A673 (cell line): ENCODE results near the gene MED27. TPM values are rescaled to one million over a fixed set of nuclear protein-coding genes. Genes with fewer than 3 reads are reported as not detected.

Experiments
- BruUV-seq: library from RNA; stranded (reverse); fragments of 400-500 nt; replicated peaks from 2 replicates; lab custom pipeline; 2021; lab: Mats Ljungman, UMichigan
- CTCF ChIA-PET: fragments of 300-600 bp; sonication (Branson Sonifier 250); formaldehyde crosslinking; loops from one replicate; lab custom pipeline; 2022; ENCODE audit warnings: antibody characterized with exemption; lab: Charles Lee
- POLR2A ChIA-PET: fragments of 300-600 bp; sonication (Branson Sonifier 250); formaldehyde crosslinking; loops from one replicate; lab custom pipeline; 2022; ENCODE audit warnings: antibody characterized with exemption; ENCODE audit not compliant: low non-redundant PET; lab: Charles Lee
- DNase-seq: peaks from one replicate; pipeline ENCODE4 v3.0.0-alpha.2; 2015; ENCODE audit warnings: low spot score
- H3K27ac ChIP-seq: fragments of 200-600 bp; sonication (generic); 2 replicates; pipeline ENCODE4 v1.5.1; 2016; ENCODE audit warnings: mixed run types, low read depth, mild to moderate bottlenecking, mixed read lengths, antibody characterized with exemption, low read length; ENCODE audit not compliant: poor library complexity, severe bottlenecking
- H3K27me3 ChIP-seq: fragments of 200-600 bp; sonication (generic); replicated peaks from 2 replicates; pipeline ENCODE4 v1.6.1; 2017; ENCODE audit warnings: mixed run types, low read depth, mild to moderate bottlenecking, mixed read lengths, antibody characterized with exemption, low read length; ENCODE audit not compliant: insufficient read depth, poor library complexity
- H3K36me3 ChIP-seq: fragments of 200-600 bp; sonication (generic); 2 replicates; pipeline ENCODE4 v1.6.1; 2016; ENCODE audit warnings: mixed run types, mild to moderate bottlenecking, mixed read lengths, antibody characterized with exemption, low read length; ENCODE audit not compliant: insufficient read depth, poor library complexity, severe bottlenecking
- H3K4me1 ChIP-seq: fragments of 200-600 bp; sonication (generic); 2 replicates; pipeline ENCODE4 v1.6.1; 2017; ENCODE audit warnings: mixed run types, mild to moderate bottlenecking, mixed read lengths, antibody characterized with exemption, low read length; ENCODE audit not compliant: insufficient read depth, poor library complexity, severe bottlenecking
- H3K4me3 ChIP-seq: fragments of 200-600 bp; sonication (generic); 2 replicates; pipeline ENCODE4 v1.5.1; 2016; ENCODE audit warnings: low read depth, mixed run types, mild to moderate bottlenecking, mixed read lengths, low read length; ENCODE audit not compliant: poor library complexity, severe bottlenecking
- H3K9me3 ChIP-seq: fragments of 200-600 bp; sonication (generic); 2 replicates; pipeline ENCODE4 v1.6.1; 2016; ENCODE audit warnings: mixed run types, low read depth, mild to moderate bottlenecking, mixed read lengths, antibody characterized with exemption, low read length; ENCODE audit not compliant: poor library complexity, severe bottlenecking
- CTCF ChIP-seq: fragments of 300-800, 200-600 bp; sonication (generic); conservative IDR thresholded peaks from 2 replicates; pipeline ENCODE4 v1.5.1; 2017; ENCODE audit warnings: low read depth, mild to moderate bottlenecking, antibody characterized with exemption, low read length, moderate library complexity, mixed read lengths
- EZH2 ChIP-seq: fragments of 200-600 bp; sonication (generic); IDR thresholded peaks from 2 replicates; pipeline ENCODE4 v1.6.1; 2017; ENCODE audit warnings: borderline replicate concordance, low read depth, mild to moderate bottlenecking, mixed read lengths, antibody characterized with exemption, low read length; ENCODE audit not compliant: poor library complexity, severe bottlenecking
- intact Hi-C: fragments of 100-400 bp; cut with micrococcal nuclease; formaldehyde crosslinking; loops from one replicate; pipeline ENCODE4 v1.10.0; 2022; ENCODE audit not compliant: unreplicated experiment
- total RNA-seq: library from RNA; stranded (reverse); gene quantifications from 2 replicates; pipeline ENCODE4 v1.2.3, GENCODE V29; 2021

Gene MED27
- total RNA-seq, 1 experiment from 2014 or later, result 45.4 TPM

- Histone ChIP-seq H3K9me3 (no peaks in the 10 kb centered on the region), H3K27ac (no peak overlapping the region), H3K4me1 (no peaks in the 10 kb centered on the region), H3K27me3 (peaks cover 59% of the 10 kb centered on the region), H3K36me3 (no peaks in the 10 kb centered on the region), H3K4me3 (no peak overlapping the region)
- no TSS peak for BruUV-seq
- TF ChIP-seq CTCF (no peak), EZH2 (no peak)
- DNase-seq, result no peak
- ChIA-PET POLR2A (no interaction called here), CTCF (no interaction called here)
- intact Hi-C loops, result no loop called here
Observed at GRCh38 chr9:132124800-132125199, 45.1 kb upstream of the MED27 start.

- no peak for TF ChIP-seq EZH2
- BruUV-seq, result no TSS peak
- ChIA-PET POLR2A (no interaction called here), CTCF (no interaction called here)
- DNase-seq, result no peak
- intact Hi-C loops, result no loop called here
- H3K36me3 ChIP-seq, result no peaks in the 10 kb centered on the region
- H3K4me1 ChIP-seq, result no peaks in the 10 kb centered on the region
- no peaks in the 10 kb centered on the region for H3K9me3 ChIP-seq
- peaks cover 75% of the 10 kb centered on the region for H3K27me3 ChIP-seq
- H3K27ac ChIP-seq, result no peak overlapping the region
- no peak overlapping the region for H3K4me3 ChIP-seq
Observed at GRCh38 chr9:132121021-132121420, 41.4 kb upstream of the MED27 start.

GRCh38 chr9:132117694-132118093 is 38.0 kb upstream of the MED27 start:
- Histone ChIP-seq H3K4me1 (no peaks in the 10 kb centered on the region), H3K9me3 (no peaks in the 10 kb centered on the region), H3K27ac (no peak overlapping the region), H3K27me3 (peaks cover 65% of the 10 kb centered on the region), H3K4me3 (no peak overlapping the region), H3K36me3 (no peaks in the 10 kb centered on the region)
- POLR2A ChIA-PET, result no interaction called here
- BruUV-seq, result no TSS peak
- no peak for DNase-seq
- CTCF ChIA-PET, result no interaction called here
- no peak for TF ChIP-seq CTCF
- no peak for TF ChIP-seq EZH2
- intact Hi-C loops, result no loop called here

- no TSS peak for BruUV-seq
Observed at GRCh38 chr9:132116583-132116982, 36.9 kb upstream of the MED27 start.

More at GRCh38 chr9:132116583-132116982, 36.9 kb upstream of the MED27 start:
- no peak overlapping the region for H3K4me3 ChIP-seq
- ChIA-PET POLR2A (no interaction called here), CTCF (no interaction called here)
- no peaks in the 10 kb centered on the region for H3K4me1 ChIP-seq
- no peaks in the 10 kb centered on the region for H3K36me3 ChIP-seq
- no peaks in the 10 kb centered on the region for H3K9me3 ChIP-seq
- TF ChIP-seq CTCF, result no peak
- TF ChIP-seq EZH2, result no peak
- intact Hi-C loops, result no loop called here
- peaks cover 65% of the 10 kb centered on the region for H3K27me3 ChIP-seq
- no peak overlapping the region for H3K27ac ChIP-seq
- no peak for DNase-seq
